Calu3 (cell line): ENCODE measurements around the gene SOSTDC1. TPM values are rescaled to one million over a fixed set of nuclear protein-coding genes. Genes with fewer than 3 reads are reported as not detected.
"Not testable (repeated sequence)": the region's sequence is repeated elsewhere in the genome, so short reads cannot be mapped to it uniquely, and the experiment has no call there.

Source experiments
- BruUV-seq: library from RNA; stranded (reverse); fragments of 400-500 nt; replicated peaks from 2 replicates; lab custom pipeline; 2021; lab: Mats Ljungman, UMichigan
- CTCF ChIA-PET: fragments of 300-600 bp; sonication (Branson Sonifier 250); formaldehyde crosslinking; loops from one replicate; lab custom pipeline; 2022; ENCODE audit warnings: antibody characterized with exemption; lab: Charles Lee
- DNase-seq: peaks from one replicate; pipeline ENCODE4 v3.0.0; 2022
- H3K27ac Mint-ChIP-seq: one replicate; pipeline ENCODE4 v1.8.0; 2022; ENCODE audit warnings: mixed read lengths; ENCODE audit not compliant: unreplicated experiment
- H3K27me3 Mint-ChIP-seq: one replicate; pipeline ENCODE4 v1.8.0; 2022; ENCODE audit warnings: mixed read lengths; ENCODE audit not compliant: unreplicated experiment
- H3K36me3 Mint-ChIP-seq: one replicate; pipeline ENCODE4 v1.8.0; 2022; ENCODE audit warnings: mild to moderate bottlenecking, moderate library complexity, mixed read lengths; ENCODE audit not compliant: insufficient read depth, unreplicated experiment
- H3K4me1 Mint-ChIP-seq: one replicate; pipeline ENCODE4 v1.8.0; 2022; ENCODE audit warnings: mild to moderate bottlenecking, low read depth, mixed read lengths; ENCODE audit not compliant: unreplicated experiment
- H3K4me3 Mint-ChIP-seq: one replicate; pipeline ENCODE4 v1.8.0; 2022; ENCODE audit warnings: mild to moderate bottlenecking, low read depth, moderate library complexity, mixed read lengths; ENCODE audit not compliant: unreplicated experiment
- H3K9me3 Mint-ChIP-seq: one replicate; pipeline ENCODE4 v1.8.0; 2022; ENCODE audit warnings: low read depth, mixed read lengths; ENCODE audit not compliant: unreplicated experiment
- intact Hi-C: fragments of 100-400 bp; cut with micrococcal nuclease; formaldehyde crosslinking; loops from one replicate; pipeline ENCODE4 v1.10.0; 2022; ENCODE audit not compliant: unreplicated experiment
- total RNA-seq: library from RNA; stranded (reverse); gene quantifications from 2 replicates; pipeline ENCODE4 v1.2.3, GENCODE V29; 2022
- TF ChIP-seq, protein P1 (sequence below): fragments of 200-600 bp; IDR thresholded peaks from one replicate; pipeline ENCODE4 v1.8.0; 2022; ENCODE audit warnings: antibody characterized with exemption; ENCODE audit not compliant: unreplicated experiment

The SOSTDC1 gene
- total RNA-seq, 1 experiment from 2014 or later, result 13.9 TPM

GRCh38 chr7:16450366-16450765 is 15.2 kb downstream of the SOSTDC1 start:
- no peak overlapping the region for H3K27ac Mint-ChIP-seq
- no peak for DNase-seq
- peaks cover 25% of the 10 kb centered on the region for H3K4me1 Mint-ChIP-seq
- no peak overlapping the region for H3K4me3 Mint-ChIP-seq
- no peaks in the 10 kb centered on the region for H3K9me3 Mint-ChIP-seq
- no peaks in the 10 kb centered on the region for H3K36me3 Mint-ChIP-seq
- BruUV-seq, result no TSS peak
- CTCF ChIA-PET, result interaction anchor here (0.8 kb wide), 1 partner anchor 14 kb away, joined by 3 read pairs; no protein-coding TSS in a partner anchor
- no peaks in the 10 kb centered on the region for H3K27me3 Mint-ChIP-seq
- TF ChIP-seq, protein P1, sequence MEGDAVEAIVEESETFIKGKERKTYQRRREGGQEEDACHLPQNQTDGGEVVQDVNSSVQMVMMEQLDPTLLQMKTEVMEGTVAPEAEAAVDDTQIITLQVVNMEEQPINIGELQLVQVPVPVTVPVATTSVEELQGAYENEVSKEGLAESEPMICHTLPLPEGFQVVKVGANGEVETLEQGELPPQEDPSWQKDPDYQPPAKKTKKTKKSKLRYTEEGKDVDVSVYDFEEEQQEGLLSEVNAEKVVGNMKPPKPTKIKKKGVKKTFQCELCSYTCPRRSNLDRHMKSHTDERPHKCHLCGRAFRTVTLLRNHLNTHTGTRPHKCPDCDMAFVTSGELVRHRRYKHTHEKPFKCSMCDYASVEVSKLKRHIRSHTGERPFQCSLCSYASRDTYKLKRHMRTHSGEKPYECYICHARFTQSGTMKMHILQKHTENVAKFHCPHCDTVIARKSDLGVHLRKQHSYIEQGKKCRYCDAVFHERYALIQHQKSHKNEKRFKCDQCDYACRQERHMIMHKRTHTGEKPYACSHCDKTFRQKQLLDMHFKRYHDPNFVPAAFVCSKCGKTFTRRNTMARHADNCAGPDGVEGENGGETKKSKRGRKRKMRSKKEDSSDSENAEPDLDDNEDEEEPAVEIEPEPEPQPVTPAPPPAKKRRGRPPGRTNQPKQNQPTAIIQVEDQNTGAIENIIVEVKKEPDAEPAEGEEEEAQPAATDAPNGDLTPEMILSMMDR, result no peak
- intact Hi-C loops, result no loop called here

- Mint-ChIP-seq H3K27ac (no peak overlapping the region), H3K4me1 (peaks cover 25% of the 10 kb centered on the region), H3K4me3 (no peak overlapping the region), H3K9me3 (no peaks in the 10 kb centered on the region), H3K36me3 (no peaks in the 10 kb centered on the region), H3K27me3 (no peaks in the 10 kb centered on the region)
- TF ChIP-seq, protein P1, result no peak
- no peak for DNase-seq
- no TSS peak for BruUV-seq
- CTCF ChIA-PET, result interaction anchor here (0.9 kb wide), 1 partner anchor 102 kb away, joined by 3 read pairs; no protein-coding TSS in a partner anchor
- intact Hi-C loops, result loop anchor here (1.0 kb wide), 1 partner anchor 20 kb away; no protein-coding TSS in a partner anchor
These were observed 17.7 kb downstream of the SOSTDC1 start for GRCh38 chr7:16447876-16448275.

DNA sequence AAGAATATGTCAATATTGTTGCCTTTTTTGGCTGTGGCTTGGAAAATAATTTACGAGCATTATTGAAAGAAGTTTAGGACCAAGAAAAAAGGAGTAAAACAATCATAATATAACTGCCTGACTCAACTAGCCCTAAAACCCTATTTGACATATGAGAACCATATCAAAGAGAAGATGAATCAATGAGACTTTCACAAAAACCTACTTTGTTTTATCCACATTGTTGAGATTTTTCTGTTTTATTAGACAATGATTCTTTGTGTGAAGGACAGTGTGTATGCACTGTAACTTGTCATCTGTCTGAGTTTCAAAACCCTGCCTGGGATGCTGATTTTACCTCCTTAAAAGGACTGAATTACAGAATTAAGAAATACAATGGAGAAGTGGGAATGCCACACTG is 19.0 kb downstream of the SOSTDC1 start:
- no peak for DNase-seq
- H3K4me3 Mint-ChIP-seq, result no peak overlapping the region
- TF ChIP-seq, protein P1, result no peak
- no peaks in the 10 kb centered on the region for H3K36me3 Mint-ChIP-seq
- CTCF ChIA-PET, result no interaction called here
- H3K9me3 Mint-ChIP-seq, result no peaks in the 10 kb centered on the region
- peaks cover 25% of the 10 kb centered on the region for H3K4me1 Mint-ChIP-seq
- intact Hi-C loops, result no loop called here
- H3K27ac Mint-ChIP-seq, result no peak overlapping the region
- BruUV-seq, result no TSS peak
- no peaks in the 10 kb centered on the region for H3K27me3 Mint-ChIP-seq

DNA sequence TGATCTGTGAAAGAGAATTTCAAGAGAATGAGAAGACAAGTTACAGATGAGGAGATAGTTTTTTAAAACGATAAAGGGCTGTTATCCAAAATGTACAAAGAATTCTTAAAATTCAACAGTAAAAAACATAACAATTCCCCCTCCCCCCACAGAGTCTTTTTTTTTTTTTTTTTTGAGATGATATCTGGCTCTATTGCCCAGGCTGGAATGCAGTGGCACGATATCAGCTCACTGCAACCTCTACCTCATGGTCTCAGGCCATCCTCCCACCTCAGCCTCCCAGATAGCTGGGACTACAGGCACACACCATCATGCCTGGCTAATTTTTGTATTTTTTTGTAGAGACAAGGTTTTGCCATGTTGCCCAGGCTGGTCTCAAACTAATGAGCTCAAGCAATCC is 21.7 kb downstream of the SOSTDC1 start:
- peaks cover 14% of the 10 kb centered on the region for H3K4me1 Mint-ChIP-seq
- CTCF ChIA-PET, result interaction anchor here (1.5 kb wide), 1 partner anchor 15 kb away, joined by 4 read pairs; no protein-coding TSS in a partner anchor
- intact Hi-C loops, H3K9me3 Mint-ChIP-seq, H3K36me3 Mint-ChIP-seq, H3K27ac Mint-ChIP-seq, H3K27me3 Mint-ChIP-seq, DNase-seq, H3K4me3 Mint-ChIP-seq, BruUV-seq: not testable (repeated sequence)

DNA sequence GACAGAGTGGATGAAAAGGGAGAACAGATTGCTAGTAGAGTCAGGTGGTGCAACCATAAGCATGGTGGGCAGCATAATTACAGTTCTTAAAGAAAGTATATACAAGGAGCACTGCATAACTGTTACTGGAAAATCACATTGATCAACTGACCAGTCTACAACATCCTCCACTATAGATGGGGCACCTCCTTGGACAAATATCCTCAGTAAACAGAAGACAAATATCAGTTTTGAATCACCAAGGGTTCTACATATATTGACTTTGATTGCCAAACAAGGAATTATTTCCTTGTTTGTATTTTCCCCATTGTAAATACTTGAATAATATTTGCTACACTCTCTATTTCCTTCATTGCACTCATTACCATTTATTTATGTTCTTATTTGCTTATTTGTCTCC is 26.6 kb downstream of the SOSTDC1 start:
- intact Hi-C loops, result loop anchor here (10.0 kb wide), 1 partner anchor 246 kb away; no protein-coding TSS in a partner anchor

More for the DNA sequence above, 26.6 kb downstream of the SOSTDC1 start:
- H3K4me1 Mint-ChIP-seq, result peaks cover 9% of the 10 kb centered on the region
- no TSS peak for BruUV-seq
- TF ChIP-seq, protein P1, result no peak
- CTCF ChIA-PET, result interaction anchor here (0.6 kb wide), 1 partner anchor 482 kb away, joined by 3 read pairs; no protein-coding TSS in a partner anchor
- H3K9me3 Mint-ChIP-seq, result no peaks in the 10 kb centered on the region
- no peaks in the 10 kb centered on the region for H3K36me3 Mint-ChIP-seq
- DNase-seq, result no peak
- H3K27ac Mint-ChIP-seq, result no peak overlapping the region
- no peak overlapping the region for H3K4me3 Mint-ChIP-seq
- H3K27me3 Mint-ChIP-seq, result no peaks in the 10 kb centered on the region
